HG02973 (cell line): ENCODE measurements around the gene ZFP2.
"Not testable (repeated sequence)": the region's sequence is repeated elsewhere in the genome, so short reads cannot be mapped to it uniquely, and the experiment has no call there.

Source experiments
- ATAC-seq: cut with Tn5 transposase; IDR thresholded peaks from one replicate; pipeline ENCODE4 v1.9.1; 2021; ENCODE audit warnings: moderate library complexity; ENCODE audit not compliant: unreplicated experiment

Gene ZFP2

DNA sequence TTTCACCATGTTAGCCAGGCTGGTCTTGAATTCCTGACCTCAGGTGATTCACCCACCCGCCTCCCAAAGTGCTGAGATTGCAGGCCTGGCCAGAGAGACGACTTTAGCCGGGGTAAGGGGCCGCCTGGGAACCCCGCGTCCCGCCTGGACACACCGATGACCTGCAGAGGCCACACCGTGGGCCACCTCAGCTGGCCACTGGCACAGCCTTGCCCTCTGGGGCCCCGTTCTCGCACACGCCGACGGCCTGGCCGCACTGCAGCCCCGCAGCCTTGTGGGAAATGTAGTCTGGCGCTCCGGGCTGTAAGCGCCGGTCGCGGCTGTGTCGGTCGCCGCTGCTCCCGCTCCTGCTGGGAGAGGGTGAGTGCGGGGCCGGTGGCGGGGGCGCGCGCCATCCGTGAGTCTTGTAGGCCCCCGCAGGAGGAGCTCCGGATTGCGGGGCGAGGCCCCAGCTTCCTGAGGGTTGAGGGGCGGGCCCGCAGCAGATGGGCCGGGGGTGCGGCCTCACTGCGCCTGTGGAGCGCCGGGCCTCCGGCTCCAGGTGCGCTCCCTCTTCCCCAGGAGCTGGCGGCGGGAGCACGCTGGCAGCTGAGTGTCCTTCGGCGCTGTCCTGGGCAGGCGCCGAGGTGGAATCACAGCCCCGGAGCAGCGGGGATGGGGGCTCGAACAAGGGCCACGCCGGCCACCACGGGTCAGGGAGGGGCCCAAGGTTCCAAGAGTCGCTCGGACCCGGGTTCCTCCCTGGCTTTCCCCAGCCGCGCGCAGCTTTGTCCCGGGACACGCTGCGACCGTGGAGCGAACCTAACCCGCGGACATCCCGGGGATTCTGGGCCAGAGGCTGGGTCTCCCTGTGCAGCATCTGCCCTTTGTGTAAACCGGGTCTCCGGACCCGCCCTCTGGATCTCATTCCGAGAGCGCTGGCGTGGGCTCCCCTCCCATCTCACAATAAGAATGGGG, at the start of gene ZFP2:
Gene ZFP2 (plus strand): TSS at position 299 of the 957 bp plus-strand sequence. CDS start 35,401 bp downstream, outside the sequence.
- no peak for ATAC-seq

DNA sequence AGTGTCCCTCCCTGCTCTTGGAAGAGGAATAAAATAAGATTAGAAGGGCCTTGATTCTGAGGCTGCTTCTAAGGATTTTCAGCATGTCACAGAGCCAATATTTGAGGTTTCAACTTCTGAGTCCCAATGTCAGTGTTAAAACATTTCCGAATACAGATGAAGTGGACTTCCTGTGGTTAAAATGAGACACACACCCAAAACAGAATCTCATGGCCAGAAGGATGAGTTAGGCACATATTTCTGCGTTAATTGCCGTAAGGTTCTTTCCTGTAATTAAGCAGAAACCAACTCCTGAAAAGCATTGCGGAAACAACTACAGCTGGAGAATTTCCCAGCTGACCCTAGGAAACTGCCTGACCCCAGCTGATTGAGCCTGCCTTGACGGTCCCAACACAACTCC, 46.4 kb upstream of the ZFP2 start:
- no peak for ATAC-seq

DNA sequence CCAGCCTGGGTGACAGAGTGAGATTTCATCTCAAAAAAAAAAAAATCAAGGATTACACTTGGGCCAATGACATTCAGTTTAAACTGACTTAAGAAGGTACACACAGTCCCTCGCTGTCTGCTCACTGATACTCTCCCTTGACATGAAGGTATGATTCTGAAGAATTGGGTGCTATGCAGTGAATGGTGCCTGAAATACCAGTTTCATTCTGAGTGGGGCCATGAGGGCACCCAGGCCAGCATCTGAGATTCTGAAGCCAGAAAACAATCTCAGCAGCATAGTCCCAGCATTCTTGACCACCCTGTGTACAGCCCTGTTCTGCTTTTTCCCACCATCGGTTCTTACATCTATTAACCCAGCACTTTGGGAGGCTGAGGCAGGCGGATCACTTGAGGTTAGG, 43.8 kb upstream of the ZFP2 start:
- no peak for ATAC-seq

DNA sequence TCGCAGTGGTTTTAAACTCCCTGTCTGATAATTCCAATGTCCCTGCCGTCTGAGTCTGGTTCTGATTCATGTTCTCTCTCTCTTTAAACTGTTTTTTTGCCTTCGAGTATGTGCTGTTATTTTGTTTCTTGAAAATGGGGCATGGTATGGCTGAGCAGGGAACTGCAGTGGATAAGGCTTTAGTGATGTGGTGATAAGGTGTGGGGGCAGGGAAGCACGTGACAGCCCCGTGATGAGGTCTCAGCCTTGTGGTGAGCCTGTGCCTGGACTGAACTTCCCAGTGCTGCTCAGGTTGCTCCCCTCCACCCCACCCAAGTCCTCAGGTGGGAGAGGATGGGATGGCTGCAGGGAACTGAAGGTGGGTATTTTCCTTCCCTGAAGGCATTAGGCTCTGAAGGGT, 41.4 kb upstream of the ZFP2 start:
- no peak for ATAC-seq

DNA sequence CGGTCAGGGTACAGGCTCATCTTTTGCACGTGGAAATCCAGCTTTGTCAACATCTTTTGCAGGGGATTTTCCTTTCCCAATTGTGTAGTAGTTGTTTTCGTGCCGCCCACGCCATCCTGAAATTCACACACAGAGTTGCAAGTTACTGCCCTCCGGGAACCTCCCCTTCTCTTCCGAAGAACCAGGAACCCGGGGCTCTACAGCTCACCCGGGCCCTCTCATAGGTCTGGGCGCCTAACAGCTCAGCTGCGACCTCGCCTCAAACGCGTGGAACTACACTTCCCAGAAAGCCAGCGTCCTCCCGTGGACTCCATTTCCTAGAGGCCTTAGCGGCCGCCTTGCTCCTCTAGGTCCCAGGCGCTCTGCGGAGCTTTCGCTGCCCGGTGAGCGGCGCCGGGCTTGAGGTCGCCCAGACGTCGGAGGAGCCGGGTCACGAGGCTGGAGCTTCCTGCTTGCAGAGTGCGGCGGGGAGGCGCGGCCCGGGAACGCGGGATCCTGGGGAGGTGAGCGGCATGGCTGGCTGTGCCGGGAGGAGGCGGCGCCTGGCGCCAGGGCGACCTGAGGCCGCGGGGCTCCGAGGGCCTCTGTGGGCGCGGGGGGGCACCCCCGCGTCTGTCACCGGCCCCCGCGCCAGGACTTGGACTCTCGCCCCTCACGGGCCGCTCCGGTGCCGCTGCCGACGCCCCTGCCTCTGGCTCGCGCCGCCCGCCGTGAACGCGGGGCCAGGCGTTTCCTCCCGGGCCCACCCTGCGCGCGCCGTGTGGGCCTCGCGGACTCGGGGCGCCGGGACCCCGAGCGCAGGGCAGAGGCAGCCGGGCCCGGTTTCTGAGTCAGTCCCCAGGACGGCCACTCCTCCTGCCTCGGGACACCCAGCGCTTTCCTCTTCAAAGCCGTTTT, 35.8 kb upstream of the ZFP2 start, which contains the start of gene ZNF354B:
Gene ZNF354B (plus strand): TSS at position 329 of the 897 bp plus-strand sequence. CDS start 1,095 bp downstream, outside the sequence.
- peak; percentile 99 for ATAC-seq

DNA sequence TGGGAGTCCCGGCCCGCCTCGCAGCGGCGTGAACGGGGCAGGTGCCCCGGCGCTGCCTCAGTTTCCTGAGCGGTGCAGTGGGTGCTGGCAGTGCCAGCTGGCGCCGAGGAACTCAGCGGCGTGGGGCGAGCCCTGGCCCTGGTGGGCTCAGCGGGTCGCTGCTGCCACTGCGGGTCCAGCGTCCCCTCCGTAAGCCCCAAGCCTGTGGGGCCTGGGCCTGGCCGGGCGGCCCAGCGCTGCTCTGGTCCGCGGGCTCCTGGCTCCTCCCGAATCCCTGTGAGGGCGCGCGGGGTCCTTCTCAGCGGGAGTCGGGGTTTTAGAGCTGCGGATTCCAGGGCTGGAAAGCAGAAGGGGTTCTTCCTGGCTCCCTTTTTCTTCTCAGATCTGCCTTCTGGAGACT, 35.1 kb upstream of the ZFP2 start:
- not testable (repeated sequence) for ATAC-seq

DNA sequence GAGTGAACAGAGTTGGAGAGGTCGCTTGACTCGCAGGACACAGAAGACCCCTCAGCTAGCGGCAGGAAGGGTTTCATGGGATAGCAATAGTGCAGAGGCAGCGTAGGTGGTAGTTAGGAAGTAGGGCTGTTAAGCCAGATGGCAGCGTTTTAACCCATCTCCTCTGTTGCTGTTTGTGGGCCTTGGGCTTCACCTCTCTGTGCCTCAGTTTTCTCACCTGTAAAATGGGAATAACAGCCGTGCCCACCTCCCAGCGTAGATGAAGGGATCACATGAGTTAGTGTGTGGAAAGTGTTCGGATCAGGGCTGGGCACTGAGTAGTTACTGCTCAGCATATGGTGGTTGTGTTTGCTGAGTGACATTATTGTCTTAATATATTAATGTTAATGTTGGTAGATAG, 34.1 kb upstream of the ZFP2 start:
- ATAC-seq, result no peak

DNA sequence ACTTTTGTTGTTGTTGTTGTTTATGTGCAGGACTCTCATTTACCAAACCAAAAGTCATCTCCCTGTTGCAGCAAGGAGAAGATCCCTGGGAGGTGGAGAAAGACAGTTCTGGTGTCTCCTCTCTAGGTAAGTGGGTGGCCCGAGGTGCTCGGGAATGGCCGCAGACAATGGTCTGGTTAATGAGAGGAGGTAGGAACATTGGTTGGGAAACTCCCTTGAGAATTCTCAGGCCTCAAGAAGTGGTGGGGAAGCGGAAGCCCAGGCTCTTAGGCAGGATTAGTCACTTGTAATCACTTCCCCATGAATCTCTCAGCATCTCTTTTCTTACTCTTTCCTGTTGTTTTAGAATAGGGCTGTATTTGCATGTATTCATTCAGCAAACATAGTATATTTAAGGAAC, 28.8 kb upstream of the ZFP2 start:
- no peak for ATAC-seq

DNA sequence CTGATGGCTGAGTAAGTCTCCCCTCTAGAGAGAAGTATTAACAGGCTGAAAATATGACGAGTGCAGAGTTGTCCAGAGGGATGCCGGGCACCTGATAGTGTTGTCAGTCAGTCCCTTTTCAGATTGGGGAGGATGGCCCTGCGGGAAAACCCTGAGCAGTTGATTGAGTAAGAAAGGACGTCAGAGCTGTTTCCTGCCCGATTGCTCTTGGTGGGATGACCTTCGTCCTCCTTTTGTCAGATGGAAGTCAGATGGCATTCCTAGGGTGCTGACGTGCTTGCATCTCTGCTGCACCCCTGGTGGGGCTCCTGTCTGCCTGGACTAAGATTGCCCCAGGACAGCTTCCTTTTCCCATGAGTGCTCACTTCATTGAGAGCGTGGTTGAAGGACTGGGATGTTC, 26.1 kb upstream of the ZFP2 start:
- ATAC-seq, result no peak

DNA sequence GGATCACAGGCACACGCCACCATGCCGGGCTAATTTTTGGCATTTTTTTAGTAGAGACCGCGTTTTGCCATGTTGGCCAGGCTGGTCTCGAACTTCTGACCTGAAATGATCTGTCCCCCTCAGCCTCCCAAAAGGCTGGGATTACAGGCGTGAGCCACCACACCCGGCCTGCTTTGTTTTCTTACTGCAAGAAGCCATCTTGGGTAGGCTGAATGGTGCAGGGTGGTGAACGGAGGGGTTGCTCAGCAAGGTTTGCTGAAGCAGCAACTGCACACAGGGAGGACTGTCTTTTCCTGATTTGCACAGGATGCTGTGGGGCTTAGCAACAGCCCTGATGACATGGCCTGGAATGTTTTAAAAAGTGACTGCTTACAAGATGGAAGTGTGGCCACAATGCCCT, 25.3 kb upstream of the ZFP2 start:
- ATAC-seq, result no peak

DNA sequence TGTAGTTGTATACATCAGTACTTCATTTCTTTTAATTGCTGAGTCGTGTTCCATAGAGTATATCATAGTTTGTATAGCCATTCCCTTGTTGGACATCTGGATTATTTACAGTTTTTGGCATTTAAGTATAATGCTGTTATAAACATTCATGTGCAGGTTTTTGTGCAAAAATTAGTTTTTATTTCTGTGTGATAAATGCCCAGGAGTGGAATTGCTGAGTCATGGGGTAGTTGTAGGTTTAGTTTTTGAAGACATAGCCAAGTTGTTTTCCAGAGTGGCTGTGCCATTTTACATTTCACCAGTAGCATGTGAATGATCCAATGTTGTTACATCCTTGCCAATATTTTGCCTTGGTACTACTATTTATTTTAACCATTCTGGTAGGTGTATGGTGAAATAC, 23.4 kb upstream of the ZFP2 start:
- no peak for ATAC-seq

DNA sequence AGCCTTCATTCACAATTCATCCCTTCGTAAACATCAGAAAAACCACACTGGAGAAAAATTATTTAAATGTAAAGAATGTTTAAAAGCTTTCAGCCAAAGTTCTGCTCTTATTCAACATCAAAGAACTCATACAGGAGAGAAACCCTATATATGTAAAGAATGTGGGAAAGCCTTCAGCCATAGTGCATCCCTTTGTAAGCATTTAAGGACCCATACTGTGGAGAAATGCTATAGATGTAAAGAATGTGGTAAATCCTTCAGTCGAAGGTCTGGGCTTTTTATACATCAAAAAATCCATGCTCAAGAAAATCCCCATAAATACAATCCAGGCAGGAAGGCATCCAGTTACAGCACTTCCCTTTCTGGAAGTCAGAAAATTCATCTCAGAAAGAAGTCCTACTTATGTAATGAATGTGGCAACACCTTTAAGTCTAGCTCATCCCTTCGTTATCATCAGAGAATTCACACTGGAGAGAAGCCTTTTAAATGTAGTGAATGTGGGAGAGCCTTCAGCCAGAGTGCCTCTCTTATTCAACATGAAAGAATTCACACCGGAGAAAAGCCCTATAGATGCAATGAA, 12.5 kb upstream of the ZFP2 start:
- not testable (repeated sequence) for ATAC-seq

DNA sequence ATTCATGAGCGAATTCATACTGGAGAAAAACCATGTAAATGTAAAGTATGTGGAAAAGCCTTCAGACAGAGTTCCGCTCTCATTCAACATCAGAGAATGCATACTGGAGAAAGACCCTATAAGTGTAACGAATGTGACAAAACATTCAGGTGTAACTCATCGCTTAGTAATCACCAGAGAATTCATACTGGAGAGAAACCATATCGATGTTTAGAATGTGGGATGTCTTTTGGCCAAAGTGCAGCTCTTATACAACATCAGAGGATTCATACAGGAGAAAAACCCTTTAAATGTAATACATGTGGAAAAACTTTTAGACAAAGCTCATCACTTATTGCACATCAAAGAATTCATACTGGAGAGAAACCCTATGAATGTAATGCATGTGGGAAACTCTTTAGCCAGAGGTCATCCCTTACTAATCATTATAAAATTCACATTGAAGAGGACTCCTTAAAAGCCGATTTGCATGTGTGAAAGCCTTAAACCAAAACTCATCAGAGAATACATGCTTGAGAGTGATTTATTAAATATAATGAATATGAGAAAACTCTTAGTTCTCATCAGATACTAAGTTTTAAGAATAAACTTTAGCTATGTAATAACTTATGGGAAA, 11.8 kb upstream of the ZFP2 start:
- ATAC-seq, result no peak

- ATAC-seq, result no peak
Observed at GRCh38 chr5:178899289-178899688, 3.6 kb downstream of the ZFP2 start.

DNA sequence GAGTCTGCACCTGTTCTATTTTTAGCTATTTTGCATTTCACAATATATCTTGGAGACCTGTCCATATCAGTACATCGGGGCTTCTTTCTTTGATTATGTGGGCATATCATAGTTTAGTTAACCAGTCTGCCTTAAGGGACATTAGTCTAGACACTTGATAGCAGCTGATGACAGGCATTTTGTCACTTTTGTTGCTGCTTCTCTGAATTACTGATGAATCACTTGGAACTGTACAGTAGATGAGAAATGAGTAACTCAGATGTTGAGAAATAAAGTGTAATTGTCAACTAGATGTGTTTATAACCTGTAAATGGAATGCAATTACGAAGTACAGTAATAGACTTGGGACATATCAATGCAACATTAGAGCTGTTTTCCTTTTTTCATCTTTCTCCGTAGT, 7.1 kb downstream of the ZFP2 start:
- ATAC-seq, result no peak

DNA sequence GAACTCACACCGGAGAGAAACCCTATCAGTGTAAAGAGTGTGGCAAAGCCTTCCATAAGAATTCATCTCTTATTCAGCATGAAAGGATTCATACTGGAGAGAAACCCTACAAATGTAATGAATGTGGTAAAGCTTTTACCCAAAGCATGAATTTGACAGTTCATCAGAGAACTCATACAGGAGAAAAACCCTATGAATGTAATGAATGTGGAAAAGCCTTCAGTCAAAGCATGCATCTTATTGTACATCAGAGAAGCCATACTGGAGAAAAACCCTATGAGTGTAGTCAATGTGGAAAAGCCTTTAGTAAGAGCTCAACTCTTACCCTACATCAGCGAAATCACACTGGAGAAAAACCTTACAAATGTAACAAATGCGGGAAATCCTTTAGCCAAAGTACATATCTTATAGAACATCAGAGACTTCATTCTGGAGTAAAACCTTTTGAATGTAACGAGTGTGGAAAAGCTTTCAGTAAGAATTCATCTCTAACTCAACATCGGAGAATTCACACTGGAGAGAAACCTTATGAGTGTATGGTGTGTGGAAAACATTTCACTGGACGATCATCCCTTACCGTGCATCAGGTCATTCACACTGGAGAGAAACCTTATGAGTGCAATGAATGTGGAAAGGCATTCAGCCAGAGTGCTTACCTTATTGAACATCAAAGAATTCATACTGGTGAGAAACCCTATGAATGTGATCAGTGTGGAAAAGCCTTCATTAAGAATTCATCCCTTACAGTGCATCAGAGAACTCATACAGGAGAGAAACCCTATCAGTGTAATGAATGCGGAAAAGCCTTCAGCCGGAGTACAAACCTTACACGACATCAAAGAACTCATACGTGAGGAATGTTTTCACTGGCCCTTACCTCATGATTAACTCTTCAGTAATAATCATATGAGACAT, 36.4 kb downstream of the ZFP2 start:
- ATAC-seq, result no peak

GRCh38 chr5:178940569-178941360, 45.1 kb downstream of the ZFP2 start, which contains the start of gene ZNF454:
Gene ZNF454 (plus strand): TSS chr5:178941198. CDS start chr5:178942792, 1,594 bp downstream.
- no peak for ATAC-seq

DNA sequence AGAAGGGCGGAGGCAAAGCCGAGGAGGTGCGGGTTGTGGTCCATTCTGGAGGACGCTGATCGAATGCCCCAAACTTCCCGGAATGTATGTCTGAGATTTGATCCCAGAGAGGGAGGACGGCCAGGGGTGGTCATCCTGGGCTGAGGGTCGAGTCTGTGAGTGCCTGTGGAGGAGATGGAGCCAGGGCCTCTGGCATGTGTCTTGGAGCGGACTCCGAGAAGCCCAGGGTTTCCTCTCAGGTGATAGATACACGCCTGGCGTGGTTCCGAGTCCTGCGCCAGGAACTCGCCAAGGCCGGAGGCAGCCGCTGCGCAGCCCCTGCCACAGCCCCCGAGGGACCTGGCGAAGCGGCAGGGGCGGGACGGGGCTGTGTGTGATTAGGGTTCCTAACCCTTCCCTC, 45.6 kb downstream of the ZFP2 start:
- no peak for ATAC-seq
